ENCODE data around the gene KCNQ1OT1.
A peak's percentile ranks its signal among the peaks of the same experiment; 100 is the strongest.

The KCNQ1OT1 gene

DNA sequence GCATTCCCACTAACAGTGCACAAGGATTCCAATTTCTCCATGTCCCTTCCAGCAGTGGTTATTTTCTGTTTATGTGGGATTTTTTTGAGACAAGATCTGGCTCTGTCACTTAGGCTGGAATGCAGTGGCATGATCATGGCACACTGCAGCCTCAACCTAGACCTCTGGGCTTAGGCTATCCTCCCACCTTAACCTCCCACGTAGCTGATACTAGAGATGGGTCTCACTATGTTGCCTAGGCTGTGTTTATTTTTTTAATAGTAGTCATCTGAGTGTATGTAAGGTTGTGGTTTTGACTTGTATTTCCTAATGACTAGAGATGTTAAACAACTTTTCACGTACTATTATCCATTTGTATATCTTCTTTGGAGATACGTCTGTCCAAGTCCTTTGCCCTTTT, 74.6 kb downstream of the KCNQ1OT1 start:
- no peak overlapping the region for H2AFZ ChIP-seq (ENCODE audit: low read depth, low read length)
- H2BK120ac ChIP-seq (ENCODE audit: low read depth, low read length): no peak overlapping the region
- H2BK12ac ChIP-seq (ENCODE audit: low read length in 2 of 2): no peak overlapping the region
- no peak overlapping the region for H3K4me2 ChIP-seq (ENCODE audit: low read length, poor library complexity, severe bottlenecking)
- H3K79me1 ChIP-seq (replicated peaks; ENCODE audit: low read length, poor library complexity, severe bottlenecking): no peaks in the 10 kb centered on the region
- no peak overlapping the region for H3K18ac ChIP-seq (ENCODE audit: low read depth in 1 of 2, low read length in 2 of 2)
- no peak overlapping the region for H2AK5ac ChIP-seq (ENCODE audit: low read length, severe bottlenecking)
- H3K27me3 ChIP-seq (ENCODE audit: control insufficient read depth in 1 of 2, insufficient read depth in 1 of 2, low read length in 2 of 2): no peaks in the 10 kb centered on the region
- no peak overlapping the region for H3K9ac ChIP-seq (ENCODE audit: low read length)
- H3K4me1 ChIP-seq (ENCODE audit: control insufficient read depth, insufficient read depth, low read depth, low read length): no peaks in the 10 kb centered on the region
- H3K9me3 ChIP-seq (ENCODE audit: control insufficient read depth, low read length): peaks cover 86% of the 10 kb centered on the region
- no peak overlapping the region for H2BK5ac ChIP-seq (ENCODE audit: low read depth, low read length, poor library complexity, severe bottlenecking)
- no peak overlapping the region for H3K4ac ChIP-seq (ENCODE audit: low read depth in 1 of 2, low read length in 2 of 2)
- H3K23ac ChIP-seq (ENCODE audit: low read length in 2 of 2): no peak overlapping the region
- no peaks in the 10 kb centered on the region for H3K36me3 ChIP-seq (ENCODE audit: control insufficient read depth in 1 of 2, insufficient read depth in 2 of 2, low read depth in 1 of 2, low read length in 2 of 2)
- H4K91ac ChIP-seq (ENCODE audit: low read length): no peak overlapping the region
- H3K27ac ChIP-seq (ENCODE audit: low read length, poor library complexity, severe bottlenecking): no peak overlapping the region
- H2BK15ac ChIP-seq (ENCODE audit: low read depth, poor library complexity, severe bottlenecking): no peak overlapping the region
- peak; percentile 30 for DNase-seq
- WGBS: 33% methylated on average over 2 of the region's 3 CpGs
- H3K14ac ChIP-seq (ENCODE audit: low read length in 2 of 2): no peak overlapping the region
- no peak overlapping the region for H4K8ac ChIP-seq (ENCODE audit: low read length)
- no peak overlapping the region for H3K4me3 ChIP-seq (ENCODE audit: insufficient read depth in 1 of 2, low read depth in 1 of 2, low read length in 2 of 2)

DNA sequence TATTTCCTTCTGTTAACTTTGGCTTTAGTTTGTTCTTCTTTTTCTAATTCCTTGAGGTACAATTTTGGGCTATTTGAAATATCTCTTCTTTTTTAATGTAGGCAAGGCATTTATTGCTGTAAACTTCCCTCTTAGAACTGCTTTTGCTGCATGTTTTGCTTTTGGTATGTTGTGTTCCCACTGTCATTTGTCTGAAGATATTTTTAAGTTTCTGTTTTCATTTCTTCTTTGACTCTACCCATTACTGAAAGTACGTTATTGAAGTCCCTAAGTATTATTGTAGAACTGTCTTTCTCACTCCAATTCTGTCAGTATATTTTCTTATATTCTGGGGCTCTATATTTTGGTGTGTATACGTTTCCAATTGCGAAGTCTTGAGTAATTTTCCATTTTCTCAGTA, 77.9 kb downstream of the KCNQ1OT1 start:
- no peak overlapping the region for H2BK12ac ChIP-seq (ENCODE audit: low read length in 2 of 2)
- H3K4me2 ChIP-seq (ENCODE audit: low read length, poor library complexity, severe bottlenecking): no peak overlapping the region
- H2BK15ac ChIP-seq (ENCODE audit: low read depth, poor library complexity, severe bottlenecking): no peak overlapping the region
- H3K23ac ChIP-seq (ENCODE audit: low read length in 2 of 2): no peak overlapping the region
- H3K27ac ChIP-seq (ENCODE audit: low read length, poor library complexity, severe bottlenecking): no peak overlapping the region
- H3K36me3 ChIP-seq (ENCODE audit: control insufficient read depth in 1 of 2, insufficient read depth in 2 of 2, low read depth in 1 of 2, low read length in 2 of 2): no peaks in the 10 kb centered on the region
- H2AFZ ChIP-seq (ENCODE audit: low read depth, low read length): no peak overlapping the region
- no peak overlapping the region for H2BK5ac ChIP-seq (ENCODE audit: low read depth, low read length, poor library complexity, severe bottlenecking)
- no peak overlapping the region for H3K4ac ChIP-seq (ENCODE audit: low read depth in 1 of 2, low read length in 2 of 2)
- H2AK5ac ChIP-seq (ENCODE audit: low read length, severe bottlenecking): no peak overlapping the region
- no peak overlapping the region for H2BK120ac ChIP-seq (ENCODE audit: low read depth, low read length)
- H3K4me1 ChIP-seq (ENCODE audit: control insufficient read depth, insufficient read depth, low read depth, low read length): no peaks in the 10 kb centered on the region
- no peak overlapping the region for H4K91ac ChIP-seq (ENCODE audit: low read length)
- no peaks in the 10 kb centered on the region for H3K27me3 ChIP-seq (ENCODE audit: control insufficient read depth in 1 of 2, insufficient read depth in 1 of 2, low read length in 2 of 2)
- H3K9ac ChIP-seq (ENCODE audit: low read length): no peak overlapping the region
- H3K9me3 ChIP-seq (ENCODE audit: control insufficient read depth, low read length): peaks cover 81% of the 10 kb centered on the region
- no CpG with 5 or more reads among the region's 3 CpGs for WGBS
- H3K79me1 ChIP-seq (replicated peaks; ENCODE audit: low read length, poor library complexity, severe bottlenecking): no peaks in the 10 kb centered on the region
- no peak overlapping the region for H4K8ac ChIP-seq (ENCODE audit: low read length)
- DNase-seq: no peak
- no peak overlapping the region for H3K18ac ChIP-seq (ENCODE audit: low read depth in 1 of 2, low read length in 2 of 2)
- no peak overlapping the region for H3K14ac ChIP-seq (ENCODE audit: low read length in 2 of 2)
- H3K4me3 ChIP-seq (ENCODE audit: insufficient read depth in 1 of 2, low read depth in 1 of 2, low read length in 2 of 2): no peak overlapping the region

DNA sequence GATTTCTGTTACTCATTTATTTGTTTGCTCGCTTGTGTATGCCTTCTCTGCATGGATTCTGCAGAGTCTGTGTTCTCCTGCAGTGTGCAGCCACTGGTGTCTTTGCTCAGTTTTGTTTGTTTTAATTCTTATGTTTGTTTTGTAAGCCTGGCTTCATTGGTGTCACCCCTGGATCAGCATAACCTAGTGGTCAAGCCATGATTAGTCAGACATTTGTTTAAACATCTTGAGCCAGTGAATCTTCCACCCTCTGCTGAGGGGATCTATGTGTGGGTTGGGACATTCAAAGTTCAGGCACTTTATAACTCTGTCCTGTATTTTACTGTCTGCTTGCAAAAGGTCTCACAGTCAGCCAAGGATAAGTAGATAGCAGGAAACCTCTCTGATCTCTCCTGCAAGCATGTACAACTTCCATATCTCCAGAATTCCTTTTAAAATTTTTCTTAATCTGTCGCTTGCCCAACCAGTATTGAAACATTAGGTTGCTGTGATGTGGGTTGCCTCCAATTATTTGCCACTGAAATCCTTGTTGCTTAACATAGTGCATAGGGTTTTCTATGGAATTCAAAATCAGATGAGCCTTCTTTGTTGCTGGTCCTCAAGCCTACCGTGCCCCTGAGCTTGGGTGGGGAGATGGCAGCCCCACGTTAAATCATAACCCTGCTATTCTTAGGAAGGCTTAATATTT, 86.8 kb downstream of the KCNQ1OT1 start:
- Histone ChIP-seq H2BK120ac (ENCODE audit: low read depth, low read length) (no peak overlapping the region), H4K91ac (ENCODE audit: low read length) (no peak overlapping the region), H3K14ac (ENCODE audit: low read length in 2 of 2) (no peak overlapping the region), H2BK12ac (ENCODE audit: low read length in 2 of 2) (no peak overlapping the region), H2BK5ac (ENCODE audit: low read depth, low read length, poor library complexity, severe bottlenecking) (no peak overlapping the region), H2BK15ac (ENCODE audit: low read depth, poor library complexity, severe bottlenecking) (no peak overlapping the region), H3K27ac (ENCODE audit: low read length, poor library complexity, severe bottlenecking) (no peak overlapping the region), H3K23ac (ENCODE audit: low read length in 2 of 2) (no peak overlapping the region), H3K9ac (ENCODE audit: low read length) (no peak overlapping the region), H3K27me3 (ENCODE audit: control insufficient read depth in 1 of 2, insufficient read depth in 1 of 2, low read length in 2 of 2) (peaks cover 0 to 3% of the 10 kb centered on the region in 2 experiments), H3K79me1 (replicated peaks; ENCODE audit: low read length, poor library complexity, severe bottlenecking) (no peaks in the 10 kb centered on the region), H3K4me3 (ENCODE audit: insufficient read depth in 1 of 2, low read depth in 1 of 2, low read length in 2 of 2) (no peak overlapping the region), H3K4me1 (ENCODE audit: control insufficient read depth, insufficient read depth, low read depth, low read length) (no peaks in the 10 kb centered on the region), H3K9me3 (ENCODE audit: control insufficient read depth, low read length) (peaks cover 75% of the 10 kb centered on the region), H3K36me3 (ENCODE audit: control insufficient read depth in 1 of 2, insufficient read depth in 2 of 2, low read depth in 1 of 2, low read length in 2 of 2) (no peaks in the 10 kb centered on the region), H3K4me2 (ENCODE audit: low read length, poor library complexity, severe bottlenecking) (no peak overlapping the region), H3K18ac (ENCODE audit: low read depth in 1 of 2, low read length in 2 of 2) (no peak overlapping the region), H2AFZ (ENCODE audit: low read depth, low read length) (no peak overlapping the region), H2AK5ac (ENCODE audit: low read length, severe bottlenecking) (no peak overlapping the region), H4K8ac (ENCODE audit: low read length) (no peak overlapping the region), H3K4ac (ENCODE audit: low read depth in 1 of 2, low read length in 2 of 2) (no peak overlapping the region)
- DNase-seq: peak; percentile 62
- 72% methylated on average over 2 of the region's 4 CpGs for WGBS

DNA sequence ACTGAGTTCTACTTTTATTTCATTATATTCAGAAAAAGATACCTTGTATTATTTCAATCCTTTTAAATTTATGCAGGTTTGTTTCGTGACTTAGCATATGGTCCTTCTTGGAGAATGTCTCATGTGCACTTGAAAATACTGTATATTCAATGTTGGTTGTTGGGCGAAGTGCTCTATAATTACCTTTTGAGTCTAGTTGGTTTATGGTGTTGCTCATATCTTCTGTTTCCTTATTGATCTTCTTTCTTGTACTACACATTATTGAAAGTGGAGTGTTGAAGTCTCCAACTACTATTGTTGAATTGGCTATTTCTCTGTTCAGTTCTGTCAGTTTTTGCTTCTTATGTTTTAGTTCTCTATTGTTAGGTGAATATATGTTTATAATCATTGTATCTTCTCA, 90.4 kb downstream of the KCNQ1OT1 start:
- Histone ChIP-seq H2BK5ac (ENCODE audit: low read depth, low read length, poor library complexity, severe bottlenecking) (no peak overlapping the region), H3K9ac (ENCODE audit: low read length) (no peak overlapping the region), H2AFZ (ENCODE audit: low read depth, low read length) (no peak overlapping the region), H3K18ac (ENCODE audit: low read depth in 1 of 2, low read length in 2 of 2) (no peak overlapping the region), H2BK12ac (ENCODE audit: low read length in 2 of 2) (no peak overlapping the region), H2AK5ac (ENCODE audit: low read length, severe bottlenecking) (no peak overlapping the region), H3K9me3 (ENCODE audit: control insufficient read depth, low read length) (peaks cover 77% of the 10 kb centered on the region), H3K23ac (ENCODE audit: low read length in 2 of 2) (no peak overlapping the region), H3K27ac (ENCODE audit: low read length, poor library complexity, severe bottlenecking) (no peak overlapping the region), H2BK120ac (ENCODE audit: low read depth, low read length) (no peak overlapping the region), H3K4me3 (ENCODE audit: insufficient read depth in 1 of 2, low read depth in 1 of 2, low read length in 2 of 2) (no peak overlapping the region), H3K14ac (ENCODE audit: low read length in 2 of 2) (no peak overlapping the region), H3K4ac (ENCODE audit: low read depth in 1 of 2, low read length in 2 of 2) (no peak overlapping the region), H2BK15ac (ENCODE audit: low read depth, poor library complexity, severe bottlenecking) (no peak overlapping the region), H3K4me1 (ENCODE audit: control insufficient read depth, insufficient read depth, low read depth, low read length) (no peaks in the 10 kb centered on the region), H4K8ac (ENCODE audit: low read length) (no peak overlapping the region), H3K36me3 (ENCODE audit: control insufficient read depth in 1 of 2, insufficient read depth in 2 of 2, low read depth in 1 of 2, low read length in 2 of 2) (no peaks in the 10 kb centered on the region), H3K4me2 (ENCODE audit: low read length, poor library complexity, severe bottlenecking) (no peak overlapping the region), H3K27me3 (ENCODE audit: control insufficient read depth in 1 of 2, insufficient read depth in 1 of 2, low read length in 2 of 2) (peaks cover 0 to 3% of the 10 kb centered on the region in 2 experiments), H3K79me1 (replicated peaks; ENCODE audit: low read length, poor library complexity, severe bottlenecking) (no peaks in the 10 kb centered on the region), H4K91ac (ENCODE audit: low read length) (no peak overlapping the region)
- DNase-seq: no peak
- WGBS: 94% methylated on average over 2 of the region's 2 CpGs

All from mesenchymal stem cell (in vitro differentiated cells and primary cell).